ENCODE measurements around the gene FNDC8.
A peak's percentile ranks its signal among the peaks of the same experiment; 100 is the strongest.
"Not testable (repeated sequence)": the region's sequence is repeated elsewhere in the genome, so short reads cannot be mapped to it uniquely, and the experiment has no call there.

FNDC8 gene

GRCh38 chr17:35095741-35096140 is 25.7 kb upstream of the FNDC8 start:
- DNase-seq: no peak

DNA sequence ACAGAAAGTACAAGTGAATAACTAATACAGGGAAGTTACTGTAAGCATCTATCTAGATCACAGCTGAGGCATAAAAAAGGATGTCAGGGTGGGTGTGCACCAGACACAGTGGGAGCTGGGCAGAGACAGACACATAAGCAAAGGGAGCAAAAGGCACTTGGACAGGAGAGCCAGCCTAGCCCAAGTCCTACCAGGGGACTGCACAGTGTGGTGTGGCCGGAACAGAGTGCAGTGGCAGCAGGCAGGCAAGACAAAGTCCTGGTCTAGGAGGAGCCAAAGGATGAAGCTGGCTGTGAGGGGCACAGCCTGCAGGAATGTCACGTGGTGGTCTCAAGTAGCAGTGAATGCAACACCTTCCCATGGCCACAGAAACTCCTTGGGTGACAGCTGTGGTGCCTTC is 23.6 kb upstream of the FNDC8 start:
- DNase-seq: no peak

DNA sequence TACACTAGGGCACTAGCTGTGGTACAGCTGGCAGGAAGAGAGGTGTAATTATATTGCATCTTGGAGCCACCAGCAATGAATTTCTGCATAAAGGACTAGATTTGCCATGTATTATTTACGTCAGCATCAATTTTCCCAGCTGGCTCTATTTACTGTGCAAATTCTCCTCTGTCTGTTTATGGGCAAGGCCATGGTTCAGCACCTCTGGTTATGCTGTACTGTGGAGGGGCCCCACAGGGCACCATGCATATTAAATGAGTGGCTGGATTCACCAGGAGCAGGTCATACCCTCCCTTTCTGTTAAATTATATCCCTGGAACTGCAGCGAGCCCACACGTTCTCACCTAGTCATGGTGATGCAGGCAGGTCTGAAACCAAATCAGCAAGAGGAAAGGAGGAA is 21.5 kb upstream of the FNDC8 start:
- no peak for DNase-seq

DNA sequence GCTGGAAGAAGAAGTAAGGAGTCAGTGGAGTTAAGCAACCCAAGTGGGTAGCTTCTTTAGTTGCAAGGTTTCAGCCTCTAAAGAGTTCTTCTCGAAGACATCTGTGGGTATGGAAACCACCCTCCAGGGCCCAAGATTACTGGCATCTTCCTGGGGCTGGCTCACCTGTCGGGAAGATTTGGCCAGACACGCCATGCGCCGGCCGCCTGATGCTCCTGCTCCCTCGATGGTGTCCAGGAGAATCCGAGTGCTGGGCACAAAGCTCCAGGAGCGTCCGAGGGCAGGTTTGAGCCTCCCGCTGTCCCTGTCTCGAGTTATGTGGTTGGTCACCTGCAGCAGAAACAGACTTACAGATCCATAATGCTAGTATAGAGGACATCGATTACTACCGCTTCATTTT is 20.4 kb upstream of the FNDC8 start:
- DNase-seq: no peak

GRCh38 chr17:35101725-35102124 is 19.7 kb upstream of the FNDC8 start:
- no peak for DNase-seq

DNA sequence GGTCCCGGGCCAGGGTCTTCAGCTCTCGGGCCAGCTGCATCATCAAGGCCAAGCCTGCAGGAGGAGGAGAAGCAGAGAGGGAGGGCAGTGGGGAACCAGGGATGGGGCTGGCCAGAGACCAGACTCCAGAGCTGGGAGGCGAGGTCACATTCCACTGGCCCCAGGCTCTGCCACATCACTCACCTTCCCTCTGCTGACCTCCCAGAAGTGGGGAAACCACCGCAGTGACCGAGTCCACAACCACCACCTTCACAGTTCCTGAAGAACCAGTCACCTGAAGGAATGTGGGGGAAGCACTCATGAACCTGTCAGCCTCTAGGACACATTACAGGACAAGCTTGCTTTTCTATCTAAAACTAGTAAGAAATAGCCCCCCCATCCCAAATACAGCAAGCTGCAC is 18.1 kb upstream of the FNDC8 start:
- DNase-seq: no peak

DNA sequence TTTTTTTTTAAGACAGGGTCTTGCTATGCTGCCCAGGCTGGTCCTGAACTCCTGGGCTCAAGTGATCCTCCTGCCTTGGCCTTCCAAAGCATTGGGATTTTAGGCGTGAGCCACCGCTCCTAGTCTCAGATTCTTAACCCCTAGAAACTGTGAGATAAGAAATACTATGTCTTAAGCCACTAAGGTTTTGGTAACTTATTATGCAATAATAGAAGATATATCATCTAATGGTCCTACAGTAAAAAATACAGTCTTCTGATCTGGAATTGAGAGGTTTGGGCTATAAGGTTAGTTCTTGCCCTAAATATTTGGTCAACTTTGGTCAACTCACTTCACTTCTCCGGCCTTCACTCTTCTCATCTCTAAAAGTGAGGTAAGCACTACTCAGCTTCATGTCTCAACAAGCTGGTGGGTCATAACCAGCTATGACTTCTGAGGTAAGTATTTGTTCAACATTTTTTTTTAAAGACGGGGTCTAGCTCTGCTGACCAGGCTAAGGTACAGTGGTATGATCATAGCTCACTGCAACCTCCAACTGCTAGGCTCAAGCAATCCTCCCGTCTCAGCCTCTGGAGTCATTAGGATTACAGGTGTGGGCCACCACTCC is 16.5 kb upstream of the FNDC8 start:
- no peak for DNase-seq

DNA sequence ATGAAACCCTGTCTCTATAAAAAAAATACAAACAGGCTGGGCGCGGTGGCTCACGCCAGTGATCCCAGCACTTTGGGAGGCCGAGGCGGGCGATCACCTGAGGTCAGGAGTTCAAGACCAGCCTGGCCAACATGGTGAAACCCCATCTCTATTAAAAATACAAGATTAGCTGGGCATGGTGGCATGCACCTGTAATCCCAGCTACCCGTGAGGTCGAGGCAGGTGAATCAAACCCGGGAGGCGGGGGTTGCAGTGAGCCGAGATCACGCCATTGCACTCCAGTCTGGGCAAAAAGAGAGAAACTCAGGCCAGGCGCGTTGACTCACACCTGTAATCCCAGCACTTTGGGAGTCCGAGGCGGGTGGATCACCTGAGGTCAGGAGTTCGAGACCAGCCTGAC is 10.6 kb upstream of the FNDC8 start:
- DNase-seq: not testable (repeated sequence)

DNA sequence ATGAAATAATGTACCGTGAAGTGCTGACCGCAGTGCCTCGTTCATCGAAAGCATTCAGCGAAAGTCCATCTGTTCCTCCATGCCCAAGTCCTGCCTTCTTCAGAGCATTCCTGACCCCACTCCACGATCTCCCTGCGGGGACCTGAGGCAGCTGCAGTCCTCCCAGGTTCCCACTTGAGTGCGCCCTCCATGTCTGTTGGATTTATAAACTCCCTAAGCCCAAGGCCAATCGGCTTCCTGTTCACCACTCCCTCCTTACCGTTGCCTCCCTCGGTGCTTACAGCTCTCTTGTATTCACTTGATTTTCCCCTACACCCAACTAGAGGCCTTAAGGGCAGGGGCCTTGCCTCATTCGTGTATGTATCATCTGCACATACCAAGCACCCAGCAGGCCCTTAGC is 4.6 kb upstream of the FNDC8 start:
- no peak for DNase-seq

GRCh38 chr17:35117984-35118383 is 3.4 kb upstream of the FNDC8 start:
- peak; percentile 46 to 62 (median 48) for DNase-seq

DNA sequence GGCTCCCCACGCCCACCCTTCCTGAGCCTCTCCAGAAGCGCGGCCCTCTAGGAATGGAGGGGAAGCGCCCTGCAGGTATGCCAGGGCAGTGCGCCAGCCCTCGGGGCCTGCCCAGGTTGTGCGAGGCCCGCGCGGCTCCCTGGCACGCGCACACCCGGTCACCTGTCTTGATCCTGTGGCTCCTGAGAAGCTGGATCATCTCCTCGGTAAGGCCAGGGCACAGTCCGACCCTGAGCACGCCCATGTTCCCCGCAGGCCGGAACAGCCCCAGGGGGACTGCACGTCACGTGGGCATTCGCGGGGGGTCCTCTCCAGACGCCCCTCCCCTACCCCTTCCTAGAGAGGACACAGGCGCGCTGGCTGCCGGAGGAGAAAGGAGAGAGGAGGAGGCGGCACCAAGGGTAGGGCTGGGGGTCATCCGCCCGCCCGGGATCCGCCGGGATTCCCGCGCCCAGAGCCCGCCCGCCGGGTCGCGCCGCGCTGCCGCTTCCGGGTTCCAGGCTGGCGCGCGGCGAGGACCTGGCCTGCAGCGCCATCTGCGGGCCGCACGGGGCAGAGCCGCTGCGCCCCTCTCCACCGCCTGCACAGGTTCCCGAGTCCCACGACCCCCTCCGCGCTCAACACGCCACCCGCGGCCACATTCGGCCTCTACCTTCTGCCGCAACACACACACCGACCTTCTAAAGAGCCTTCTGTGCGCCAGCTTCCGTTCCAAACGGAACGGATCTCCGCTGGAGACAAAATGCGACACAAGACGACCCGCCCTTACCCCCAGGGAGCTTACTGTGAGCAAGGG is 1.8 kb upstream of the FNDC8 start, which contains the start of gene RAD51D:
TSS of gene RAD51D (minus strand) at position 491 of the 796 bp plus-strand sequence. CDS start at position 244, 247 bp downstream.
- peak; percentile 81 to 93 (median 90) for DNase-seq

GRCh38 chr17:35127751-35128514 is 6.5 kb downstream of the FNDC8 start:
- no peak for DNase-seq

DNA sequence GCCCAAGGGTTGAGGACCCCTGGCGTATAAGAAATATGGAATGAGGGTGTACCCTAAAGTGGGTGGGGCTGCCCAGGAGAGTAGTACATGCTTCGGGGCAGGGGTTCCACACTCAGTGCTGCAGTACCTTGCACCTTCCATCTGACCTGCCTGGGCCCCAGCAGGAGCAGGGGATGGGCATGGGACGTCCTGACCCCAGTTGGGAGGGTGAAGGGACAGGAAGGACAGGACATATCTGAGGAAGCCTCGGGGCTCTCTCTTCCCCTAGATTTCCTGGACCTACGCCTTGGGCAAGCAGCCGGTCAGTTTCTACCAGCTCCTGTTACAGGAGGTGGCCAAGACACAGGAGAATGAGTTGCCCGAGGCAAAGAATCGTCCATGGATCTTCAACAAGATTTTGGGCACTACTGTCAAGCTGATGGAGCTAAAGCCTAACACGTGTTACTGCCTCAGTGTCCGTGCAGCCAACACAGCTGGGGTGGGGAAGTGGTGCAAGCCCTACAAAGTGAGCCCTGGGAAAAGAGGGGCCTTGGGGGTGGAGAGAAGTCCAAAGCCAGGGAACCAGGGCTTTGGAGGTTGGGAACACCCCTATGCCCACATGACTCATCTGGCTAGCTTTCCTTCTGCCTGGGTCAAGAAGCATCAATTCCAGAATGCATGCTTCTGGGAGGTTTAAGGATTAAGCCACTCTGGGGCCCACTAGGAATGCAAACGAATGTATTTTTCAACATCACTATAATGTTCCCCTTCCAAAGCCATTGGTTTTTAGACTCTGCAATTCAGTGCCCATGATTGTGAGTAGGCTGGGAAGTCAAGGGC is 7.9 kb downstream of the FNDC8 start:
- no peak for DNase-seq

- no peak for DNase-seq
Observed at GRCh38 chr17:35129973-35130351, 8.5 kb downstream of the FNDC8 start.

DNA sequence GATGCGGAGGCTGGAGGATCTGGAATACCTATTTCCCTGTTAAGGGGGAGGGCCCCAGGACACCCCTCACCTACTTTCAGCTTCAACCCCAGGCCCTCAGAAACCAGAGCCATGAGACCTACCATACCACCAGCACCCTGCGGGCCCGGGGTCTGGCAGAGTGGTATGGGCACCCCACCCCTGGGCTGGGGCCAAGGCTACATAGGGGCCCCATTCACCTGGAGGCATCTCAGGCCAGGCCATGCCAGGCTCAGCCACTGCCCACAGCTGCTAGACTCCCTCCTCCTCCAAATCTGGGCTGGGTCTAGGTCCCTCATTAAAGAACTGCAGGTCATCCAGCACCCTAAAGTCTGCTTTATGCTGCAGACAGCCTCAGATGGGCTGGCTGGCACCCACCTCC is 9.0 kb downstream of the FNDC8 start:
- no peak for DNase-seq

DNA sequence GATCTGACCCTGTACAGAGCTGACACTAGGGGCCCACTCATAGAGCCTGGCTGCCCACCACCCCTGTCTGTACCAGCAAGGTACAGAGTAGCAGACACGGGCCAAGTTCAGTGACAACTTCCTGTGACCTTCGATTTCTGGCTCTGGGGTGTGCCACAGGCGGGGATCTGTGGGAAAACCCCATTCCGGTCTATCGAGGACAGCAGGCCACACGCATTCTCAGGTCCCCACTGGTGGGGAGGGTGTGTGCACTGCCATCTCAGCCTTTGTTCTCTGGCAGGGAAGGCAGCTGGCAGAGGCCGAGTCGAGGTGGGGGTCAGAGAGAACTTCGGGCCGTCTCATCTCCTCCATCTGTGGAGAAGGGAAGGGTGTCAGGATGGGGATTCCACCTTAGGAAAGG is 10.7 kb downstream of the FNDC8 start:
- no peak for DNase-seq

DNA sequence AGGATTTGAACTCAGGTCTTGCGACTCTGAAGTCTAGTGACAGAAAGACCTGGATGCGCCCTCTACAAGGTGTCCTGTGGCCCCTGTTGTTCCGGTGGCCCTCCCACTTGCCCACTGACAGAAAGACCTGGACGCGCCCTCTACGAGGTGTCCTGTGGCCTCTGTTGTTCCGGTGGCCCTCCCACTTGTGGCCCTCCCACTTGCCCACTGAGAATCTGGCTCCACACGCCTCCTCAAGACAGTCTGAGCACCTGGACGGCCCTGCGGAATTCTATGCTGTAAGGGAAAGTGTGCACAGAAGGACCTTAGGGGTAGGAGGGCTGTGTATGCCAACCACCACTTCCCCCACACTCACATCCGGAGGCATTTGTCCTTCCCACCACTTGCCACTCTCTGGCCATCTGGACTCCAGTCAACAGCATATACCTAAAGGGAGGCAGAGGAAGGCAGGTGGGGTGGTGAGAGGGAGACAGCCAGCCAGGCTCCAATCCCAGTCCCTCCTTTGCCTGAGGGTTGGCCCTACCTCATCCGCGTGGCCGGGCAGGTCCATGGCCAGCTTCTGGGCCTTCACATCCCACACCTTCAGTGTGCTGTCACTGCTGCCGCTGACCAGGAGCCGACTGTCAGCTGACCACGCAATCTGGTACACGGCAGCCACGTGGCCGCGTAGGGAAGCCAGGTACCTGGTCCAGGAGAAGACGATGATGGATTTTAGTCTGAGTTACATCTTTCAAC is 11.6 kb downstream of the FNDC8 start:
- DNase-seq: no peak

DNA sequence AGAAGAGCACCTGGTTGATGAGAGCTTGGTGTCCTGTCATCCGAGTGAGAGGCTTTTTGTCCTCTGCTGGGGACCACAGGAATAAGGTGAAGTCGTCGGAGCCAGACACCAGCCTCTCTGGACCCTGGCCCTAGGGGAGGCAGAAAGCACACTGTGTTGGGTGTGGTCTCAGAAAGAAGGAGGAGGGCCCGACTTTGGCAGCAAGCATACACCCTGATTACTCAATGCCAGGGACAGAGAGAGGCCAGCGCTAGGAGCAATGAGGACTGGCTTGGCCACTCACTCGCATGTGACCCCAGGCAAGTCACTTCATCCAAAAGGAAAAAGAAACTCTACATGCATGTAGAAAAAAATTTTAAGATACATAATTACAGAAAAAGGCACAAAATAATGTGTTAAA is 13.9 kb downstream of the FNDC8 start:
- no peak for DNase-seq

DNA sequence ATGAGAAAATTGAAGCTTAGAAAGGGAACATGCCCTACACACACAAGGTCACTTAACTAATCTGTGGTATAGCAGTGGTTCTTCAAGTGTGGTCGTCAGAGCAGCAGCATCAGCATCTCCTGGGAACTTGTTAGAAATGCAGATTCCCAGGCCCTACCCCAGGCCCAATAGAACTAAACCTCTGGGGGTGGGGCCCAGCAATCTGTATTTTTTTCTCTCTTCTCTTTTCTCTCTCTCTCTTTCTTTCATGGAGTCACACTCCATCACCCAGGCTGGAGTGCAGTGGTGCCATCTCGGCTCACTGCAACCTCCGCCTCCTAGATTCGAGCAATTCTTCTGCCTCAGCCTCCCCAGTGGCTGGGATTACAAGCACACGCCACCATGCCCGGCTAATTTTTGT is 16.8 kb downstream of the FNDC8 start:
- no peak for DNase-seq

DNA sequence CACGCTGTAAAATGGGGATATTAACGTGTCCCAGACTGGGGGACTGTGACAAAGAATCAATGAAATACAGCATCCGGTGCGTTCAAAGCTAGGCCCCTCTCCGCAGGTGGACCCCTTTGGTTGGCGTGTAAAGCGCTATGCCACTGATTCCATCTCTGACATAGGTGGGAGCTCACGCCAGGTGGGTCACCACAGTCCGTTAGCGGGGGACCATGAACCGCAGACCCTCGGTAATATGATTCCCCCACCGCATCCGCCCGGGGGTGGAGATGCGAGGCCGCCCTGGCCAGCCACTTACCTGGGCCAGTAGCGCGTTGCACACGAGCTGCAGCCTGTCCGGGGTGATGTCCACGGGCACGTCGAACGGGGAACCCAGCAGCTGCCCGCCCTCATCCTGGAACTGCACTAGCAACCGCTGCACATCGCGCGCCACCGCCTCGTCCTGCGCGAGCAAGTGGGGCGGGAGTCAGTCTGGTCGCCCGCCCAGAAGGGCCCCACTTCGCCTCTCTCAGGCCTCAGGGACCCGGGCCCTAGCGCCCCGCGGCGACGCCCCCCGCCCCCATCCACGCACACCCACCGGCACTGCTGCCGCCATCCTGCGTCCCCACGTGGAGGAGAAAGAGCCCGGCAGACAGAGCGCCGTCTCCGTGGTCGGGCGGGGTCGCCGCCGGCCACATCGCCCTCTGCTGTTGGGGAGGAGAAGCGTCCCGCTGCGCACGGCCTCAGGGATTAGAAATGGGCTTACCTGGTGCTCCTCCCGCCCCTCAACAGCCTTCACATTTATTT is 20.5 kb downstream of the FNDC8 start, which contains the start of gene NLE1:
TSS of gene NLE1 (minus strand) at position 623 of the 786 bp plus-strand sequence. CDS start at position 595, 28 bp downstream.
- DNase-seq: peak; percentile 77 to 91 (median 85)

DNA sequence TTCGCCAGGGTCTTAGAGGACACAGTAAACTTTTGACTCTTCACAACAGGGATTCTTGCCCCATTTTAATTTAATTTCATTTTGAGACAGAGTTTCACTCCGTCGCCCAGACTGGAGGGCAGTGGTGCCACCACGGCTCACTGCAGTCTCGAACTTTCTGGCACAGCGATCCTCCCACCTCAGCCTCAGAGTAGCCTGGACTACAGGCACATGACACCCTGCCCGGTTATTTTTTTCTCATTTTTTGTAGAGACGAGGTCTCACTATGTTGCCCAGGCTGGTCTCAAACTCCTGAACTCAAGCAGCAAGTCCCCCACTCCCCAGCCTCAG is 21.0 kb downstream of the FNDC8 start:
- no peak for DNase-seq
